GM19238 (cell line): ENCODE measurements around the gene FBN3.
"Not testable (repeated sequence)": the region's sequence is repeated elsewhere in the genome, so short reads cannot be mapped to it uniquely, and the experiment has no call there.

Experiments used
- DNase-seq: peaks from one replicate; pipeline ENCODE4 v3.0.0; 2011; ENCODE audit warnings: low spot score; ENCODE audit not compliant: insufficient read length

FBN3 gene

GRCh38 chr19:8117991-8118390, 31.4 kb downstream of the FBN3 start:
- DNase-seq = no peak

- no peak for DNase-seq
These were observed 32.7 kb downstream of the FBN3 start for GRCh38 chr19:8116437-8117293.

GRCh38 chr19:8115805-8116396, 33.5 kb downstream of the FBN3 start:
- no peak for DNase-seq

- no peak for DNase-seq
These were observed 36.4 kb downstream of the FBN3 start for GRCh38 chr19:8113017-8113416.

DNA sequence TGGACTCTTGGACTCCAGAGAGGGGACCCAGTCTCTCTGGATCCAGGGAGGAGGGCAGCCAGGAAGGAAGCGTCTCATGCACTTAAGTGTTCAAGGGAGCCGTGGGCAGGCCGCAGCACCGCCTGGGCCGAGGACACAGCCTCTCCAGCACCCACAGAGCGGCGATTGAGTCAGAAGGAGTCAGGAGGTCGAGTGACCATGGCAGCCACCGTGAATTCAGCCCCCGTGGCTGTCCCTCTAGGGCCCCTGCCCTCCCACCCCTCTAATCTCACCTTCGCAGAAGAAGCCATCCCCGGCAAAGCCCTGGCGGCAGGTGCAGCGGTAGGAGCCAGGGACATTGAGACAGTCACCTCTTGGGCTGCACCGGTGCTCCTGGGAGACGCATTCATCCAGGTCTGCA, 38.0 kb downstream of the FBN3 start:
- no peak for DNase-seq

GRCh38 chr19:8110931-8111330, 38.5 kb downstream of the FBN3 start:
- DNase-seq = no peak

DNA sequence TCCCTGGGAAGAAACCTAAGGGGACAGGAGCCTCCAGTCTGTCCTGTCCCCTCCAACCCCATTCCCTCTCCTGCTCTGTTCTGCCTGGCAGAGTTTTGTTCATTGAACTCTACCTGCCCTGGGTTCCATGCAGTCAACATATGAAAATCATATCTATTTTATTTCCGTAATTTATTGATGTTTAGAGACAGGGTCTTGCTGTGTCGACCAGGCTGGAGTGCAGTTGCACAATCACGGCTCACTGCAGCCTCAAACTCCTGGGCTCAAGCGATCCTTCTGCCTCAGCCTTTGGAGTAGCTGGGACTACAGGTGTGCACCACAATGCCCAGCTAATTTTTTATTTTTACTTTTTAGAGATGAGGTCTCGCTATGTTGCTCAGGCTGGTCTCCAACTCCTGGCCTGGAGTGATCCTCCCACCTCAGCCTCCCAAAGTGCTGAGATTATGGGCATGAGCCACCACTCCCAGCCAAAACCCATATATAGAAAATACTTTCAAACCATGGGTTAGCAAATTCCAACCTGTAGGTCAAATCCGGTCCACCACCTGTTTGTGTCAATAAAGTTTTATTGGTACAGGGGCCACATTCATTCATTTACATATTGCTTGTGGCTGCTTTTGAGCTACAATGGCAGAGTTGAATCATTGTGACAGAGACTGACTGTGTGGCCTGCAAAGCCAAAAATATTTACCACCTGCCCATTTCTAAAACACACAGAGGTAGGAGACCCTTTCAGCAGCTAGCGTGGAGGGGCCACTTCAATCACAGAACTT, 39.3 kb downstream of the FBN3 start:
- DNase-seq = no peak

DNA sequence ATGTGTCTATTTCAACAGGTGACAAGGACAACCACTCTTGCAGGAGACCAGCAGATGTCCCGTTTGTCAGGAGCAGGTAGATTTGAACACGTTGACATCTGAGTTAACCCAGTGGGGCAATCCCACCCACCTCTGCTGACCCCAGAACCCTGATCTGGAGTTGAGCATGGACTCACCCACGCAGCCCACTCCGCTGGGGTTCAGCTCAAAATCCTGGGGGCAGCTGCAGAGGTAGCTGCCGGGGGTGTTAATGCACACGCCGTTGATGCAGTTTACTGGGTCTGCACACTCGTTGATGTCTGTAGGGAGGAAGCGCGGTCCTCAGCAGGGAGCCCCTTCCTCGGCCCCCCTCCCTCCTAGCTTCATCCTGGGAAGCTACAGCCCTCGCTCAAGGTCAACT, 39.9 kb downstream of the FBN3 start:
- DNase-seq = no peak

DNA sequence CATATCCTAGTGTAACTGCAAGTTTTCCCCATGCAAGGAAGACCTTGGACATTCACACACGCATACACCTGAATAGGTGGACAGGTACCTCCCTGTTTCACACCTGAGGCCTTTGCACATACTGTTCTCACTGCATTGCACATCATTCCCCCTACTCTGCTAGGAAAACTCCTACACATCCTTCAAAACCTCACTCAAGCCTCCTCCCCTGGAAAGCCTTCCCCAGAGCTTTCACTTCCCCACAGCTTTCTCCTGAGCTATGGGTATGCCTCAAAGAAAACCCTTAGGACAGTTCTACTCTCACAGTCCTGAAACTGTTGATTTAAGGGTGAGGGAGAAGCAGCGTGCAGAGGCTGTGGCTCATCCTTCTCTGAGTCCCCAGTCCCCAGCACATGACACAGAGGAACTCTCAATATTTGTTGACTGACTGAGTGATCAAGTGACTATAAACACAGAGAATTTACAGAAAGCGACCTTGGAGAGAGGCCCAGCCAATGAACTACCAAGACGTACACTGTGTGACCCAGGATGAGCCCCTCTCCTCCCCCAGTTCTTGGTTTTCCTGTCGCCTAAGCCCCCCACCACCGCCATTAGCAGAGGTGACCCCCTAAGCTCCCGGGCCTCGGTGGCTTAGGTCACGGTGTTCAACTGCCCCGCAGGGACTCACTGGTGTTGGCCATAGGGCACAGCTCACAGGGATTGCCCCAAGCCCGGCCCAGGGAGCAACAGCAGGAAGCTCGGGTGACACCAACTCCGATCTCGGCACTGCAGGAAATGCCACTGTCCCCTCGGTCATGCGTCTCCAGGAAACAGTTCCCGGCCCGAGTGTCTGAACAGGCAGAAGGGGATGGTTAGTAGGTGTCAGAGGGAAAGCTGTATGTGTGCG, 40.6 kb downstream of the FBN3 start:
- DNase-seq = no peak

DNA sequence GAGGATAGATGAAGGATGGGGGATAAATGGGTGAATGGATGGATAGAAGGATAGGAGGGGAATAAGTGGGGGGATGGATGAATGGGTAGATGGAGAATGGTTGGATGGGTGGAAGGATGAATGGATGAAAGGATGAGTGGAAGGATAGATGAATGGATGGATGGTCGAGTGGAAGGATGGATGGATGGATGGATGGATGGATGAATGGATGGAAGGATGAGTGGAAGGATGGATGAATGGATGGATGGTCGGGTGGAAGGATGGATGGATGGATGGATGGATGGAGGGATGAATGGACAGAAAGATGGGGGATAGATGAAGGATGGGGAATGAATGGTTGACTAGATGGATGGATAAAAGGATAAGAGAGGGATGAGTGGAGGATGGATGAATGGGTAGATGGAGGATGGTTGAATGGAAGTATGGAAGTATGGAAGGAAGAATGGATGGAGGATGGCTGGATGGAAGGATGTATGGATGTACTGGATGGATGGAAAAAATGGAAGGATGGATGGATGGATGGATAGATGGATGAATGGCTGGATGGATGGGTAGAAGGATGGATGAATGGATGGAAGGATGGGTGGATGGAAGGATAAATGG, 42.0 kb downstream of the FBN3 start:
- DNase-seq = no peak

- no peak for DNase-seq
These were observed 43.9 kb downstream of the FBN3 start for GRCh38 chr19:8105471-8105870.

GRCh38 chr19:8101910-8102309, 47.5 kb downstream of the FBN3 start:
- not testable (repeated sequence) for DNase-seq

DNA sequence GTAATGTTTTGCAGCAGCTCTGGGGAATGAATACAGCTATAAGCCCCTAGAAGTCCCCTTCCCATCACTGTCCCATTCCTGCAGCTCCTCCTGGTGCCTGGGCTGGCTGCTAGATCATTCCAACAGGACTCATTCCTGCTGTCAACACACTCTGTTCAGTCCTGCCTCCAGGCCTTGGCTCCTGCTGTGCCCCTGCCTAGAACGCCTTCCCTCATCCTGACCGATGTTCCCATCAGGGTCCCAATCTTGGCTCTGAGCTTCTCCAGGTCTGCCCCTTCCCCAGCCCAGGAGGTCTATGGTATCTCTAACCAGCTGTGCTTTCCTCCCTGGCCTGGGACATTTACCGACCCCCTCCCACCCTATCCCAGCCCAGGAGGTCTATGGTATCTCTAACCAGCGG, 48.1 kb downstream of the FBN3 start:
- DNase-seq = no peak

GRCh38 chr19:8097681-8098567, 51.5 kb downstream of the FBN3 start:
- DNase-seq = no peak

DNA sequence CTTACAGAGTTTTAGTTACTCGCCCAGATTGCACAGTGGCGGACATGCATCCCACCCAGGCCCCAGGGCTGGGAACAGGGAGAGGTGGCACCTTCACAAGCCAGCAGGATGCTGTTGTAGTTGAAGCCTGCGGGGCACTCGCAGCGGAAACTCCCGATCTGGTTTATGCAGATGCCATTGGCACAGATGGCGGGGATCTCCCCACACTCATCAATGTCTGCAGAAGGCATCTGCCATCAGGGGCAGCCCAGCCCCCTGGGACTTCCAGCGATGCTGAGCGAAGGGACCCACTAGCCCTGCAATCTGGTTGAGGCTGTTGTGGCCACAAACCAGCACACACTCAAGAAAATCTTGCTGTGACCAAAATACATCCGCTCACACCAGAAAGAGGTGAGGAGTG, 52.2 kb downstream of the FBN3 start:
- no peak for DNase-seq

- DNase-seq = no peak
These were observed 53.3 kb downstream of the FBN3 start for GRCh38 chr19:8096071-8096470.

GRCh38 chr19:8095354-8095886, 54.0 kb downstream of the FBN3 start:
- no peak for DNase-seq

DNA sequence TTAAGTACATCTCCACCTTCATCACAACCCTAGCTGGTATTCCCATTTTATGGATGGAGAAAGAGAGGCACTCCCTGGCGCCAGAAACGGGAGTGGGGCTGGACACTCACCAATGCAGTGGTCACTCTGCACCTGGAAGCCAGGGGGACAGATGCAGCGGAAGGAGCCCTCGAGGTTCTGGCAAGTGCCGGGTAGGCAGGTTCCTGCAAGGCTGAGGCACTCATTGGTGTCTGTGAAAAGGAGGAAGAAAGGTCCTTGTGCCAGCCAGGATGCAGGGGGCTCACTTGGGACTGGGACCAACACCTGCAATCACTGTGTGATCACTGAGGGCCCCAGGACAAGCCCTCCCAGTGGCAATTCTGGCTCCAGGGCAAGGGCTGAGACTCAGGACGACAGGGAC, 55.1 kb downstream of the FBN3 start:
- no peak for DNase-seq

- no peak for DNase-seq
These were observed 55.7 kb downstream of the FBN3 start for GRCh38 chr19:8093740-8094139.

DNA sequence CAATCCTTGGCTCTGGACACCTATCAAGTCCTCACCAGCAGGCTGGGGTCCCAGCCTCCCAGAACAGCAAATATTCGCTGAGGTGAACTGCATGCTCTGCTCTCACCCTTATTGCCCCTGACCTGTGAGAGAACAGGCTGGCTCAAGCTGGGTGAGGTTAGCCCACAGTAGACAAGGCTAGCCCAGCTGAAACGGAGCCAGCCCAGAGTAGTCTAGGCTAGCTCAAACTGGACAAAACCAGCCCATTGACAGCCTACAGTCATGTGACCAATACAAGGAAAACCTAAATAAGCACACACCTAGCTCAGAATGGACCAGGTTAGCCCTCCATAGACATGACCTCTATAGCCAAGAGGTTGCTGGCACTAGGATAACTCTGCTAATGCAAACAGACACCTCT, 58.4 kb downstream of the FBN3 start:
- no peak for DNase-seq
